ENCODE results near the gene POLD1. TPM values are rescaled to one million over a fixed set of nuclear protein-coding genes. Genes with fewer than 3 reads are reported as not detected.
"Not testable (repeated sequence)": the region's sequence is repeated elsewhere in the genome, so short reads cannot be mapped to it uniquely, and the experiment has no call there.

The POLD1 gene
- polyA plus RNA-seq (ENCODE audit: insufficient read depth in 1 of 5, insufficient read length in 5 of 5, low replicate concordance in 1 of 5), result 10 to 100 TPM; 23.6 to 37.1 (median 29.6) TPM
- long read RNA-seq, donor 1, transcript POLD1-201 (27 exons, 3,444 nt), result major isoform, 7 of 12 reads
- long read RNA-seq, donor 1, partial matches to known transcripts, result 0 of 12 reads
- long read RNA-seq, donor 1, other reads (novel, unspliced or antisense), result 0 of 12 reads
- long read RNA-seq, donor 2, partial matches to known transcripts, result 0 of 6 reads
- long read RNA-seq, donor 2, other reads (novel, unspliced or antisense), result 0 of 6 reads
- long read RNA-seq, donor 3, partial matches to known transcripts, result 0 of 7 reads
- long read RNA-seq, donor 3, other reads (novel, unspliced or antisense), result 0 of 7 reads
- long read RNA-seq, donor 4, partial matches to known transcripts, result 0 of 4 reads
- long read RNA-seq, donor 4, other reads (novel, unspliced or antisense), result 0 of 4 reads
- long read RNA-seq, donor 5, partial matches to known transcripts, result 0 of 2 reads
- long read RNA-seq, donor 5, other reads (novel, unspliced or antisense), result 0 of 2 reads
- long read RNA-seq, donor 6, partial matches to known transcripts, result 0 of 4 reads
- long read RNA-seq, donor 6, other reads (novel, unspliced or antisense), result 0 of 4 reads
- long read RNA-seq, donor 7, transcript POLD1-201 (27 exons, 3,444 nt), result major isoform, 7 of 7 reads
- long read RNA-seq, donor 7, partial matches to known transcripts, result 0 of 7 reads
- long read RNA-seq, donor 7, other reads (novel, unspliced or antisense), result 0 of 7 reads
- long read RNA-seq, donor 8, partial matches to known transcripts, result 0 of 5 reads
- long read RNA-seq, donor 8, other reads (novel, unspliced or antisense), result 0 of 5 reads

GRCh38 chr19:50383852-50384684, at the start of gene POLD1:
POLD1 (plus strand) TSS chr19:50384347; CDS start chr19:50398852, 14,505 bp downstream.
- peak; percentile 95 to 96 for DNase-seq

- DNase-seq, result no peak
Measured at GRCh38 chr19:50334741-50335421, 49.3 kb upstream of the POLD1 start.

GRCh38 chr19:50337031-50337430, 47.1 kb upstream of the POLD1 start:
- not testable (repeated sequence) for DNase-seq

GRCh38 chr19:50340331-50340730, 43.8 kb upstream of the POLD1 start:
- DNase-seq, result no peak

GRCh38 chr19:50341091-50341564, 43.0 kb upstream of the POLD1 start:
- no peak for DNase-seq

- DNase-seq, result no peak
Measured at GRCh38 chr19:50344661-50345318, 39.4 kb upstream of the POLD1 start.

GRCh38 chr19:50347089-50347581, 37.0 kb upstream of the POLD1 start:
- not testable (repeated sequence) for DNase-seq

- DNase-seq, result no peak
Measured at GRCh38 chr19:50349277-50350057, 34.7 kb upstream of the POLD1 start.

- no peak for DNase-seq
Measured at GRCh38 chr19:50352242-50352641, 31.9 kb upstream of the POLD1 start.

GRCh38 chr19:50353487-50353880, 30.7 kb upstream of the POLD1 start:
- not testable (repeated sequence) for DNase-seq

- no peak for DNase-seq
Measured at GRCh38 chr19:50356691-50357177, 27.4 kb upstream of the POLD1 start.

GRCh38 chr19:50357178-50358100, 26.7 kb upstream of the POLD1 start:
- peak; percentile 45 to 56 for DNase-seq

GRCh38 chr19:50358483-50359327, 25.4 kb upstream of the POLD1 start:
- DNase-seq, result peak; percentile 63 to 70

GRCh38 chr19:50359328-50359818, 24.8 kb upstream of the POLD1 start:
- DNase-seq, result no peak

GRCh38 chr19:50361290-50362029, 22.7 kb upstream of the POLD1 start:
- DNase-seq, result no peak

- no peak for DNase-seq
Measured at GRCh38 chr19:50362030-50362412, 22.1 kb upstream of the POLD1 start.

Measured in right lung (tissue), 10 donors.